Hematopoietic multipotent progenitor cell treated with erythropoietin and hydrocortisone succinate and interleukin-3 and kit ligand, for 4 days (in vitro differentiated cells): ENCODE data around the gene TMEM109.
A peak's percentile ranks its signal among the peaks of the same experiment; 100 is the strongest.
"Not testable (repeated sequence)": the region's sequence is repeated elsewhere in the genome, so short reads cannot be mapped to it uniquely, and the experiment has no call there.

Source experiments
- DNase-seq: peaks from one replicate; pipeline ENCODE4 v3.0.0-alpha.2; 2015

Gene TMEM109

DNA sequence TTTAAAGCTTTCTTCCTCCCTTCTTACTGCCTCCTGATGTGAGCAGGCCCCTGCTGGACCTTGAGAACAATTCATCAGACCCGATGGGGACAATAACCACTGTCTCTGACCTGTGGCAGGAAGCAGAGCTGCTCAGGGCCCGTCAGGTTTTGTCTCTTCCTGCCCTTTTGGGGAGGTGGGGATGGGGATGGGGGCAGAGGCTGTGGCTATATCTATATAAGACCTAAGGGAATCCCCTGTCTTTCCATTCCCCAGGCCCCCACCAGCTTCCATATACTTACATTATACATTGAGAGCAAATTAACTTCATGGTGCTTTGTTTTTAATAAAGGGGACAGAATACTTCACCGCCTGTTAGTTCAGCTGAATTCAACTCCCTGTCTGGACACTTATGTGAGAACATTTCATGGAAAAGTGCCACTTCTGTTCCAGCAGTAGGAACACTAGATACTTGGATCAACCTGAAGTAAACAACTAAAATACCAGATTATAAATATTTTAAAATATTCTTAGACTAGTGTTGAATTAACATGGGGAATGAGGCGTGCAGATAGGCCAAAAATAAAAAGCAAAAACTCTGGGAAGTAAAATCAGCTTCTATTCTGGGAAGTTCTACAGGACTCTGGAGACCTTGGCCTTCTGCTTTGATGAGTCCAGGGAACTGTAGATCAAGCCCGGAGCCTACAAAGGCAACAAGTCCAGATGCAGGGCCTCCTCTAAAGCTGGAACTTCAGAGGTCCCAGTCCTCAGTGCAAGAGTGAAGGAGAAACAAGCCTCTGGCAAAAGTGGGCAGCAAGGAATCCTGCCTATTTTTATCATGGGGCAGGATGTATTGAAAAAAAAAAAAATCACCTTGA lies 35.5 kb upstream of the TMEM109 start:
- no peak for DNase-seq

- DNase-seq, result no peak
These were observed 34.9 kb upstream of the TMEM109 start for GRCh38 chr11:60879104-60879503.

GRCh38 chr11:60879971-60880588 lies 33.9 kb upstream of the TMEM109 start:
- no peak for DNase-seq

DNA sequence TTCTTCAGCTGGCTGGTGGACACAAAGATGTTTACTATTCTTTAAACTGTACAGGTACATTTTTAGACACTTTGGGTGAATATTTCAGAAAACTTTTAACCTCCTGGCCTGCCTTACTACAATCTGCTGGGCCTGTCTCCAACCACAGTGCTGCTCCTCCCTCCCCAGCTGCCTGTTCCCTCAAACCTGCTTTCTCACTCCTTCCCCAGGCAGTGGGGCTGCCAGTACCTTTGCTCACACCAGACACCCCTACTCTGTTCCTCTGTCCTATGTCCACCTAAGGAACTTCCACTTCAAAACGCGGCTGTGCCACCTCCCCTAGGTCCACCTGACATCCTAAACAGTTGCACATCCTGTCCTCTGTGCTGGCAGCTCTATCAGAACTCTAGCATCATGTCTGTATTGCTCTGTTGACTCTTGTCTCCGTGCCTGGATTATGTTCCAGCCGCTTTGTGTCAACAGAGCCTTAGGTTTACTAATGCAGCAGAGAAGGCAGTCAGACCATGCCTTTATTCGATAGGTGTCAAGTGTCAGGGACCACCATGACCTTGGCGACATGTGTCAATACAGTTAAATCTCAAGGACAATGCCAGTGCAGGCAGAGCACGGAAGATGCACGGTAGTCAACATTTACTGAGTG lies 33.2 kb upstream of the TMEM109 start:
- DNase-seq, result no peak

DNA sequence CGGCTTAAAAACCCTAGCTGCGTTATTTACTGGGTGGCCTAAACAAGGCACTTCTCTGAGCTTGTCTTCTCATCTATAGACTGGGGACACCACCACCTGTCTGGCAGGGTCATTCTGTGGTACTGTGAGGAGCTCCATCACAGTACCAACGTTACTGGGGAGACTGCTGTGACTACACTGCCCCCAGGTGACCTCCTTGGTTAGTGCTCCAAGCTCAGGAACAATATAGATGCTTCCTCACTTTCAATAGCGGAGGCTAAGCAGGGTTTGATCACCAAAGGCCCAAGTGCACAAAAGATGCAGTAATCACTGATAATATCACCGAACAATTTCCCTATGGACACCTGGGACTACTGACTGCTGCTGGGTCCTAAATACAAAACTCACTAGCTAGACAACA lies 26.4 kb upstream of the TMEM109 start:
- DNase-seq, result peak; percentile 90

DNA sequence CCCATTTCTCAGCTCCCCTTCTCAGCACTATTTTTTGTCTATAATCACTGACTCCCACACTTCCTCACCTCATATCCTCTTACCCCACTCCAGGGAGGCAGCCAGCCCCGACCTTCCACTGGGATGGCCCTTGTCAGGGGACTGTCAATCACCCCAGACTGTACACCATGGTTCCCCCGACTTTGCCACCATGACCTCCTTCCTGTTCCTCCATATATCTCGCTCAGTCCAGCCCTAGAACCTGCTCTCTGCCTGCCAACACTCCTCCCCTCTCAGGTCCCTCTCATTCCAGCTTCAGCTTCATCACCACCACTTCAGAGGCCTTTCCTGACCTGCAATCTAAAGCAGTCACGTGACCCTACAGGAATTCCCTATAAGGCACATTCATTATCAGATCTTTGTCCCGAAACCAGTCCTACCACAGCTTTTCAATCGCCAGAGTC lies 24.1 kb upstream of the TMEM109 start:
- DNase-seq, result peak; percentile 29

GRCh38 chr11:60890696-60891095 lies 23.3 kb upstream of the TMEM109 start:
- peak; percentile 78 for DNase-seq

GRCh38 chr11:60891103-60891741 lies 22.7 kb upstream of the TMEM109 start:
- peak; percentile 96 for DNase-seq

- DNase-seq, result no peak
These were observed 18.3 kb upstream of the TMEM109 start for GRCh38 chr11:60895687-60896086.

DNA sequence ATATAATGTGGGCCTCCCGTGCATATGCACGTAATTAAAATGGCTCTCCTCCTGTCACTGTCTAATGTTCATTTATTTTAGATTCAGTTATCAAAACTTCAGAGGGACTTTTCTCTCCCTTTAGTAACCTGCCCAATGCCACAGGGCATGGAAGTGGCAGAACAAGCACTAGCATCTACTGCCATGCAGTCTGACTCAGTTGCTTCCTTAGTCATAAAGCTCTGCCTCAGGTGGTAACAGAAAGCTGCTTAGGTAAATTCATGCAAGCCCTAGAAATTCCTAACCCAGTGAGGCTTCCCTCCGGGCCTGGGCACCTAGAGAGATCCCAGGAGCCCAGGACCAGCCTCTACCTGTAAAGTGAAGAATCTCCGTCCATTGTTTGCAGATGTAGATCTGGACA lies 16.5 kb upstream of the TMEM109 start:
- DNase-seq, result no peak

DNA sequence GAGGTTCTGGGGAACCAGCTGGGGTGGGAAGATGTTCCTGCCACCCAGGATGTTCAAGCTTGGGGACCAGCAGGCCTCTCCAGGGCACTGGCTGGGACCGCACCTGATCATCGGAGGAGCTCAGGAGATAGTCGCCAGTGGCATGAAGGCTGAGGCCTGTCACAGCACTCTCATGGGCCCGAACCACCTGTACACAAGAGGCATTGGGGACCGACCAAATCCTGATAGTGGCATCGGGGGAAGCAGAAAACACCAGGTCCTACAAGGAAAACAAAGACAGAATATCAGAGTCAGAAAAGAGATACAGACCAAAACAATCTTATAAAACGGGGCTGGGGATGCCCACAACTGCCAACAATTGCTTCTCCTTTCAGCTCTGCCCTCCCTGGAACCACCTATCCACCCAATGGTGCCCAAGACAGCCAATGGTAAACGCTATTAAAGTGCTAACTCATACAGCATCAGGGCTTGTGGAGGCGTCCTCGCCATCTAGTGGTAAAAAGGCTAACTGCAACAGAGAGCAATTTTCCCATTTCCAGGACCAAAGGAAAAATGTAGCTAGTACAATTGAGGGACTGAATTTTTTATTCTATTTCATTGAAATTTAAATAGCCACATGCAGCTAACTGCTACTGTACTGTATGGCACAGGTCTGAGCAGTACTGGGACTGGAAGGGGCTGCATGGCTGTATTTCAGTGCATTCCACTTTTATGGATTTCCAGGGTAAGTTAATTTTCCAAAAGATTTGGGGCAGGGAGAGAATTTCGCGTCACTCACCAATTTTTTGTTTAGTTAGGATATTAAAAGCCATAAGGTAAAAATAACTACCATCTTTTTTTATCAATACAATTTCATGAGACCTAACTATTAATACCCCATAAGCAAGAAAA lies 14.7 kb upstream of the TMEM109 start:
- peak; percentile 90 for DNase-seq

DNA sequence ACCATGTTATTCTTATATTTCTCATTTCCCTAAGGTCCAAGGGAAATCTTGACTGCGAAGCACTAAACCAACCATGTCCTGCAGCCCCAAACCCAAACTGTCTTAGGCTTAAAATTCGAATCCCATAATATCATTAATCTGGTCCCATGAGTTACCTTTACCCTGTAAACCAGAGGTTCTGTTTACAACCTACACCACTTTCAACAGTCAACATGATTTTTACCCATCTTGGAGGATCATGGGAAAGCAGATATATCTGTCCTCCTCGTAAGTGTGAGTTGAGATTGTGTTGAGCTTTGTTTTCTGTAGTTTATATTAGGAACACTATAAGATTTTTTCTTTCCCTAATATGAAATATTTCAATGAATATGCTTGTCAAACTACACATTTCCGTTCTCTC lies 14.0 kb upstream of the TMEM109 start:
- no peak for DNase-seq

GRCh38 chr11:60900673-60901404 lies 13.1 kb upstream of the TMEM109 start:
- DNase-seq, result no peak

DNA sequence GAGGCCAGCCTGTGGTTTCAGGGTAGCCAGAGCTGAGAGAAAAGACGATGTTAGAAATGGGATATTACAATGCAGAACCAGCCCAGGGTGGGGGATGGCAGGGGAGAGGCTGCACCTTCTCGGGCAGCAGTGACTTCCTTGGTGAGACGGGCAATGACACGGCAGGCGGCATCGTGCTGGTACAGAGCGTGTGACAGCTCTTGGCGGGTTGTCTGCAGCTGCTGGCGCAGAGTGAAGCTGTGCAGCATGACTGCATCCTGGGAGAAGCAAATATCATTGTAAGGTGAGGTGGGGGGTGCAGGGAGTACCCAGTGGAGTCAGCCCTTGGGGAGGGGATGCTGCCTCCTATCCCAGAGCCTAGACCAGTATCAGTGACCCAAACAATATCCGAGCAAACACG lies 11.3 kb upstream of the TMEM109 start:
- DNase-seq, result no peak

DNA sequence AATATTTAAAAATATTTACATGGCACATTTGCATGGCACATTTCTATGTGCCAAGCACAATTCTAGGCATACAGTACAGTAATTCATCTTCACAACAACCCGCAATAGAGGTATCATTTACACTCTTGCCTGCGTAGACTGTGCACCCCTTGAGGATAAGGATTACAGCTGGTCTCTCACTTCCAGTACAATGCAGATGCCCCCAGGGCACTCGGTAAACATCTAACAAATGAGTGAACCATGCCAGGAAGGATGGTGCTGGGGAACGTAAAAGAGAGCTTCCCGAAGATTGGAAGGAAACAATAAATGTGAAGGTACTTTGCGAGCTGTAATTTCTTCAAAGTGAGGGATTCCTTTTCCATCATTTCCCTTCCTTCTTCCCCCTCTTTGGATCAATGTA lies 8.9 kb upstream of the TMEM109 start:
- no peak for DNase-seq

- peak; percentile 48 for DNase-seq
These were observed 8.3 kb upstream of the TMEM109 start for GRCh38 chr11:60905551-60906113.

DNA sequence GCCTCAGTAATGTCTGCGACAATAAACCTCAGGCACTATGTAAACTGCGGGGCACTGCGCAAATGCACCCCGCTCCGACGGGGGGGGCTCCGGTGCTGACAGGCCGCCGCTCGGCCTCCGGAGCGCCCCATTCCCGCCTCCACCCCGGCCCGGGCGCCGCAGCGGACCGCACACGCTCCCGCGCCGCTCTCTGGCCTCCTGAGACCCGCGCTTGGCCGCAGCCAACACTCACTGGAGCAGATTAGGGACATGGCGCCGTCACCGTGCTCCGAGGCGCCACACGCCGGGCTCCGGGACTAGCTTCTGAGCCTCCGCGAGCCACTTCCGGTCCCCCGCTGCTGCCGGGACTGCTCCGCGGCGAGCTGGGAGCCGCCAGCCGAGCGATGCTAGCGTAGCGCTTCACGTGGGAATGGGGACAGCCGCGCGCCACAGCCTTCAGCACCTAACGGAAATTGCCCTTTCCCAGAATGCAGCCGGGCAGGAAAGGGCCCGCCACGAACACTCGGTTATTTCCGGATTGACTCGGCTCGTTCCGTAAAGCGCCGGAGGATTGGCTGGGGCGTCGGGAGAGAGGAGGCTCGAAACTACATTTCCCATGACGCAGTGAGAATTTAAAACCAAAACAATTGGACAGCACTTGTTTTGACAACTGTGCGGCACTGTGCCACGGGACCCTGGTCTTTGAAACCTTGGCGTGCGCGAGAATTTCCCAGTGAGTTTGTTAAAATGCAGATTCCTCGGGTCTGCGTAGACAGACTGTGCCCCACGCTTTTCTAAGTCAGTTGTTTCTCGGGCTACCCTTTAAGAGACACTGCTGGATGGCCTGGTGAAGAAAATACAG lies 7.6 kb upstream of the TMEM109 start, which contains the start of gene PRPF19:
TSS of gene PRPF19 (minus strand) at position 454 of the 841 bp plus-strand sequence. CDS start at position 251, 203 bp downstream.
- peak; percentile 99 for DNase-seq

GRCh38 chr11:60908803-60909202 lies 5.2 kb upstream of the TMEM109 start:
- no peak for DNase-seq

DNA sequence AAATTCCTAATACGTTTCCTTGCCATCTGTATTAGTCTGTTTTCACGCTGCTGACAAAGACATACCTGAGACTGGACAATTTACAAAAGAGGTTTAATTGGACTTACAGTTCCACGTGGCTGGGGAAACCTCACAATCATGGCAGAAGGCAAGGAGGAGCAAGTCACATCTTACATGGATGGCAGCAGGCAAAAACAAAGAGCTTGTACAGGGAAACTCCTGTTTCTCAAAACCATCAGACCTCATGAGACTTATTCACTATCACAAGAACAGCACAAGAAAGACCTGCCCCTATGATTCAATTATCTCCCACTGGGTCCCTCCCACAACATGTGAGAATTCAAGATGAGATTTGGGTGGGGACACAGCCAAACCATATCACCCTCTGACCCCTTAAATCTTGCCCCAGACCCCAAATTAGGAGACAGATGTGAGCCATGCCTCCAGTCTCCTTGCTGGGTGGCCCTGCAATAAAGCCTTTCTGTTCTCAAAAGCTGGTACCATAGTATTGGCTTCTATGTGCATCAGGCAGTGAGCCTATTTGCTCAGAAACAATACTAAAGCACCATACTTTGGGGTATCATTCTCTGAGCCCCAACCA lies 4.2 kb upstream of the TMEM109 start:
- not testable (repeated sequence) for DNase-seq

DNA sequence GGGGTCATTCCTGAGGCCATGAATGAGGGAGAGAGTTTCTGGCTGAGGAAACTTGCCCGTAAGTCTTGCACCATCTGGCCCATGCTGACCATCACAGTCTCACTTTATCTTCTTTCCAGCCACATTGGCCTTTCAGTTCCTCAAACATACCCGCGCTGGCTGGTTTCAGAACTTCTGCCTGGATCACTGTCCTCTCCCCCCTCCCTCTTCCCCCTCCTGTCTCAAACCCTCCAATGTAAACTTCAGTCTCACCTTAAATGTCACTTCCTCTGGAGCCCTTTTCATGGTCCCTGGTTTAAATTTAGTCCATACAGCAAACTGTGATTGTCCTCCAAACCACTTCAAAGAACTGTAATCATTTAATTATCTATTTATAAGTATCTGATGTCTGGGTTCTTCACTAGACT lies 3.7 kb upstream of the TMEM109 start:
- DNase-seq, result peak; percentile 26
